ENCODE data around the gene MCU.

DNA sequence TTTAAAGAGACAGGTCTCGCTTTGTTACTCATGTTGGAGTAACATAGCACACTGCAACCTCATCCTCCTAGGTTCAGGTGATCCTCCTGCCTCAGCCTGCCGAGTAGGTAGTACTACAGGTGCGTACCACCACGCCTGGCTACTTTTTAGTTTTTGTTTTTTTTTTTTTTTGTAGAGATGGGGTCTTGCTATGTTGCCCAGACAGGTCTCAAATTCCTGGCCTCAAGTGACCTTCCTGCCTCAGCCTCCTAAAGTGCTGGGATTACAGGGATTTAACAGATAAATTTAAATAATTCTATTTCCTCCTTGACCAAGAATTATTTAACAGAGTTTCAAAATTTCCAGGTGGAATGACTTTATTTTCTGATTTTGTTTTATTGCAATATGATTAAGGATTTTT lies 104.6 kb downstream of the MCU start:
- TF ChIP-seq, protein P1, sequence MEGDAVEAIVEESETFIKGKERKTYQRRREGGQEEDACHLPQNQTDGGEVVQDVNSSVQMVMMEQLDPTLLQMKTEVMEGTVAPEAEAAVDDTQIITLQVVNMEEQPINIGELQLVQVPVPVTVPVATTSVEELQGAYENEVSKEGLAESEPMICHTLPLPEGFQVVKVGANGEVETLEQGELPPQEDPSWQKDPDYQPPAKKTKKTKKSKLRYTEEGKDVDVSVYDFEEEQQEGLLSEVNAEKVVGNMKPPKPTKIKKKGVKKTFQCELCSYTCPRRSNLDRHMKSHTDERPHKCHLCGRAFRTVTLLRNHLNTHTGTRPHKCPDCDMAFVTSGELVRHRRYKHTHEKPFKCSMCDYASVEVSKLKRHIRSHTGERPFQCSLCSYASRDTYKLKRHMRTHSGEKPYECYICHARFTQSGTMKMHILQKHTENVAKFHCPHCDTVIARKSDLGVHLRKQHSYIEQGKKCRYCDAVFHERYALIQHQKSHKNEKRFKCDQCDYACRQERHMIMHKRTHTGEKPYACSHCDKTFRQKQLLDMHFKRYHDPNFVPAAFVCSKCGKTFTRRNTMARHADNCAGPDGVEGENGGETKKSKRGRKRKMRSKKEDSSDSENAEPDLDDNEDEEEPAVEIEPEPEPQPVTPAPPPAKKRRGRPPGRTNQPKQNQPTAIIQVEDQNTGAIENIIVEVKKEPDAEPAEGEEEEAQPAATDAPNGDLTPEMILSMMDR (IDR thresholded peaks at IDR 0.05): no peak
- TF ChIP-seq EP300 (IDR thresholded peaks at IDR 0.05; ENCODE audit: low read depth): no peak
